Mesodermal cell (in vitro differentiated cells): Measurements from ENCODE around the gene SYT10. TPM values are rescaled to one million over a fixed set of nuclear protein-coding genes. Genes with fewer than 3 reads are reported as not detected.

Source experiments
- H3K27ac ChIP-seq: 2 replicates; pipeline ENCODE4 v1.7.0; 2013; ENCODE audit warnings: mild to moderate bottlenecking, low read depth, low read length, moderate library complexity; ENCODE audit not compliant: severe bottlenecking
- H3K36me3 ChIP-seq: 2 replicates; pipeline ENCODE4 v1.7.1; 2013; ENCODE audit warnings: mild to moderate bottlenecking, low read length, moderate library complexity; ENCODE audit not compliant: control insufficient read depth, insufficient read depth
- H3K4me1 ChIP-seq: one replicate; pipeline ENCODE4 v1.7.1; 2013; ENCODE audit warnings: mild to moderate bottlenecking, low read length; ENCODE audit not compliant: insufficient read depth, control insufficient read depth, poor library complexity, severe bottlenecking
- H3K4me3 ChIP-seq: 2 replicates; pipeline ENCODE4 v1.7.0; 2013; ENCODE audit warnings: low read length, control low read depth, mild to moderate bottlenecking; ENCODE audit not compliant: insufficient read depth, poor library complexity, severe bottlenecking; ENCODE audit errors: extremely low read depth
- H3K9me3 ChIP-seq: 2 replicates; pipeline ENCODE4 v1.7.1; 2013; ENCODE audit warnings: mild to moderate bottlenecking, low read length, moderate library complexity; ENCODE audit not compliant: control insufficient read depth
- WGBS, 2 experiments: methylation state at CpG; one replicate each; pipeline ENCODE4 v1.1.5; 2013; ENCODE audit warnings: missing lambda C conversion rate in 2 of 2; ENCODE audit not compliant: insufficient coverage in 2 of 2; 5-methylcytosine and 5-hydroxymethylcytosine counted together
- polyA plus RNA-seq, 2 experiments: library from polyadenylated mRNA; stranded (reverse); fragments of 50-300 nt; gene quantifications; one replicate each; pipeline ENCODE4 v1.2.3, GENCODE V29; 2013

SYT10 gene
- 2.4 TPM for polyA plus RNA-seq (2013, experiment 1 of 2)
- polyA plus RNA-seq (2013, experiment 2 of 2) = 2.9 TPM

- Histone ChIP-seq H3K9me3 (no peaks in the 10 kb centered on the region), H3K36me3 (no peaks in the 10 kb centered on the region), H3K4me3 (peak within 1 kb of the TSS; percentile 62), H3K4me1 (peaks cover 7% of the 10 kb centered on the region), H3K27ac (no peak within 1 kb of the TSS)
- 0% methylated on average over 8 to 11 of the region's 49 CpGs for WGBS, 2 experiments
Measured at GRCh38 chr12:33439587-33440011, at the start of gene SYT10. SYT10 (minus strand) TSS chr12:33439819; CDS start chr12:33439522, 297 bp downstream.

GRCh38 chr12:33488036-33488435 is 48.4 kb upstream of the SYT10 start:
- Histone ChIP-seq H3K4me3 (no peak overlapping the region), H3K4me1 (no peaks in the 10 kb centered on the region)
- no CpG with 5 or more reads among the region's 1 CpG for WGBS, 2 experiments

GRCh38 chr12:33486058-33486457 is 46.4 kb upstream of the SYT10 start:
- Histone ChIP-seq H3K27ac (no peak overlapping the region), H3K4me3 (no peak overlapping the region), H3K4me1 (no peaks in the 10 kb centered on the region), H3K9me3 (no peaks in the 10 kb centered on the region), H3K36me3 (no peaks in the 10 kb centered on the region)
- WGBS, 2 experiments = no CpG with 5 or more reads among the region's 2 CpGs

More at GRCh38 chr12:33488036-33488435, 48.4 kb upstream of the SYT10 start:
- Histone ChIP-seq H3K36me3 (no peaks in the 10 kb centered on the region), H3K27ac (no peak overlapping the region), H3K9me3 (peaks cover 8% of the 10 kb centered on the region)

- Histone ChIP-seq H3K9me3 (no peaks in the 10 kb centered on the region), H3K4me1 (no peaks in the 10 kb centered on the region), H3K27ac (no peak overlapping the region), H3K36me3 (no peaks in the 10 kb centered on the region), H3K4me3 (no peak overlapping the region)
- WGBS, 2 experiments = 55% methylated on average over 1 of the region's 1 CpG; no CpG with 5 or more reads in 1 of the 2 experiments
Measured at GRCh38 chr12:33484161-33484560, 44.5 kb upstream of the SYT10 start.

GRCh38 chr12:33480366-33480765 is 40.7 kb upstream of the SYT10 start:
- Histone ChIP-seq H3K4me3 (no peak overlapping the region), H3K36me3 (no peaks in the 10 kb centered on the region), H3K27ac (no peak overlapping the region), H3K4me1 (no peaks in the 10 kb centered on the region), H3K9me3 (no peaks in the 10 kb centered on the region)
- WGBS, 2 experiments = no CpG with 5 or more reads among the region's 1 CpG

- Histone ChIP-seq H3K4me1 (no peaks in the 10 kb centered on the region), H3K9me3 (no peaks in the 10 kb centered on the region), H3K36me3 (no peaks in the 10 kb centered on the region), H3K27ac (no peak overlapping the region), H3K4me3 (no peak overlapping the region)
- 92 to 100% methylated on average over 1 of the region's 1 CpG for WGBS, 2 experiments
Measured at GRCh38 chr12:33476058-33476457, 36.4 kb upstream of the SYT10 start.

- no peak overlapping the region for H3K27ac ChIP-seq
- whole genome bisulfite sequencing, 2 experiments = 83% methylated on average over 1 of the region's 1 CpG; no CpG with 5 or more reads in 1 of the 2 experiments
- H3K9me3 ChIP-seq = no peaks in the 10 kb centered on the region
- H3K4me1 ChIP-seq = no peaks in the 10 kb centered on the region
- H3K4me3 ChIP-seq = no peak overlapping the region
- no peaks in the 10 kb centered on the region for H3K36me3 ChIP-seq
Measured at GRCh38 chr12:33472299-33472698, 32.7 kb upstream of the SYT10 start.

- Histone ChIP-seq H3K9me3 (no peaks in the 10 kb centered on the region), H3K4me3 (no peak overlapping the region), H3K27ac (no peak overlapping the region), H3K4me1 (no peaks in the 10 kb centered on the region), H3K36me3 (no peaks in the 10 kb centered on the region)
- WGBS, 2 experiments = 92 to 93% methylated on average over 1 of the region's 1 CpG
Measured at GRCh38 chr12:33455096-33455495, 15.5 kb upstream of the SYT10 start.

GRCh38 chr12:33450480-33450879 is 10.9 kb upstream of the SYT10 start:
- no peaks in the 10 kb centered on the region for H3K4me1 ChIP-seq
- H3K4me3 ChIP-seq = no peak overlapping the region
- H3K36me3 ChIP-seq = no peaks in the 10 kb centered on the region
- WGBS, 2 experiments = 100% methylated on average over 1 of the region's 3 CpGs; no CpG with 5 or more reads in 1 of the 2 experiments
- no peaks in the 10 kb centered on the region for H3K9me3 ChIP-seq
- no peak overlapping the region for H3K27ac ChIP-seq

- Histone ChIP-seq H3K4me1 (peaks cover 7% of the 10 kb centered on the region), H3K36me3 (no peaks in the 10 kb centered on the region), H3K4me3 (peak overlapping the region; percentile 62), H3K27ac (no peak overlapping the region), H3K9me3 (no peaks in the 10 kb centered on the region)
- 98 to 100% methylated on average over 6 to 8 of the region's 9 CpGs for WGBS, 2 experiments
Measured at GRCh38 chr12:33440477-33440876, 858 bp upstream of the SYT10 start.

GRCh38 chr12:33438851-33439586 is 600 bp downstream of the SYT10 start:
- Histone ChIP-seq H3K4me3 (peak overlapping the region; percentile 62), H3K27ac (no peak overlapping the region), H3K4me1 (peaks cover 7% of the 10 kb centered on the region), H3K36me3 (no peaks in the 10 kb centered on the region), H3K9me3 (no peaks in the 10 kb centered on the region)
- 0 to 2% methylated on average over 26 to 43 of the region's 68 CpGs for WGBS, 2 experiments
